ENCODE data around the gene AREL1.

AREL1 gene

GRCh38 chr14:74638966-74639365, 73.9 kb downstream of the AREL1 start:
- H3K27ac ChIP-seq (ENCODE audit: low read depth, low read length): no peak overlapping the region
- TF ChIP-seq EZH2phosphoT487 (IDR thresholded peaks at IDR 0.05; ENCODE audit: borderline replicate concordance, low read length): no peak
- TF ChIP-seq, protein P1, sequence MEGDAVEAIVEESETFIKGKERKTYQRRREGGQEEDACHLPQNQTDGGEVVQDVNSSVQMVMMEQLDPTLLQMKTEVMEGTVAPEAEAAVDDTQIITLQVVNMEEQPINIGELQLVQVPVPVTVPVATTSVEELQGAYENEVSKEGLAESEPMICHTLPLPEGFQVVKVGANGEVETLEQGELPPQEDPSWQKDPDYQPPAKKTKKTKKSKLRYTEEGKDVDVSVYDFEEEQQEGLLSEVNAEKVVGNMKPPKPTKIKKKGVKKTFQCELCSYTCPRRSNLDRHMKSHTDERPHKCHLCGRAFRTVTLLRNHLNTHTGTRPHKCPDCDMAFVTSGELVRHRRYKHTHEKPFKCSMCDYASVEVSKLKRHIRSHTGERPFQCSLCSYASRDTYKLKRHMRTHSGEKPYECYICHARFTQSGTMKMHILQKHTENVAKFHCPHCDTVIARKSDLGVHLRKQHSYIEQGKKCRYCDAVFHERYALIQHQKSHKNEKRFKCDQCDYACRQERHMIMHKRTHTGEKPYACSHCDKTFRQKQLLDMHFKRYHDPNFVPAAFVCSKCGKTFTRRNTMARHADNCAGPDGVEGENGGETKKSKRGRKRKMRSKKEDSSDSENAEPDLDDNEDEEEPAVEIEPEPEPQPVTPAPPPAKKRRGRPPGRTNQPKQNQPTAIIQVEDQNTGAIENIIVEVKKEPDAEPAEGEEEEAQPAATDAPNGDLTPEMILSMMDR (IDR thresholded peaks at IDR 0.05; ENCODE audit: low read depth, low read length, poor library complexity, severe bottlenecking): no peak
- no peaks in the 10 kb centered on the region for H4K20me1 ChIP-seq (ENCODE audit: control insufficient read depth, insufficient read depth, low read depth, low read length)
- H3K79me2 ChIP-seq (ENCODE audit: control insufficient read depth, low read length): no peaks in the 10 kb centered on the region
- no peaks in the 10 kb centered on the region for H3K36me3 ChIP-seq (ENCODE audit: control insufficient read depth, low read length)
- no peak overlapping the region for H3K4me2 ChIP-seq (ENCODE audit: low read length)
- H3K4me1 ChIP-seq (ENCODE audit: control insufficient read depth, low read length): no peaks in the 10 kb centered on the region
- no peaks in the 10 kb centered on the region for H3K9me2 ChIP-seq (replicated peaks; ENCODE audit: control insufficient read depth, low read length)
- H3K27me3 ChIP-seq (ENCODE audit: control insufficient read depth, low read length): peaks cover 16% of the 10 kb centered on the region
- no peaks in the 10 kb centered on the region for H3F3A ChIP-seq (ENCODE audit: control insufficient read depth, insufficient read depth)
- H3K9me3 ChIP-seq (ENCODE audit: control insufficient read depth, insufficient read depth, low read length): no peaks in the 10 kb centered on the region
- no peak overlapping the region for H3K4me3 ChIP-seq (ENCODE audit: low read length)

- TF ChIP-seq, protein P1 (IDR thresholded peaks at IDR 0.05; ENCODE audit: low read depth, low read length, poor library complexity, severe bottlenecking): no peak
- TF ChIP-seq EZH2phosphoT487 (IDR thresholded peaks at IDR 0.05; ENCODE audit: borderline replicate concordance, low read length): no peak
- Histone ChIP-seq H3K9me2 (replicated peaks; ENCODE audit: control insufficient read depth, low read length) (no peaks in the 10 kb centered on the region), H3K27me3 (ENCODE audit: control insufficient read depth, low read length) (peaks cover 16% of the 10 kb centered on the region), H3K79me2 (ENCODE audit: control insufficient read depth, low read length) (no peaks in the 10 kb centered on the region), H3K4me2 (ENCODE audit: low read length) (no peak overlapping the region), H3K4me3 (ENCODE audit: low read length) (no peak overlapping the region), H4K20me1 (ENCODE audit: control insufficient read depth, insufficient read depth, low read depth, low read length) (no peaks in the 10 kb centered on the region), H3K36me3 (ENCODE audit: control insufficient read depth, low read length) (no peaks in the 10 kb centered on the region), H3K27ac (ENCODE audit: low read depth, low read length) (no peak overlapping the region), H3F3A (ENCODE audit: control insufficient read depth, insufficient read depth) (no peaks in the 10 kb centered on the region), H3K4me1 (ENCODE audit: control insufficient read depth, low read length) (no peaks in the 10 kb centered on the region), H3K9me3 (ENCODE audit: control insufficient read depth, insufficient read depth, low read length) (no peaks in the 10 kb centered on the region)
Measured at GRCh38 chr14:74638066-74638465, 74.8 kb downstream of the AREL1 start.

DNA sequence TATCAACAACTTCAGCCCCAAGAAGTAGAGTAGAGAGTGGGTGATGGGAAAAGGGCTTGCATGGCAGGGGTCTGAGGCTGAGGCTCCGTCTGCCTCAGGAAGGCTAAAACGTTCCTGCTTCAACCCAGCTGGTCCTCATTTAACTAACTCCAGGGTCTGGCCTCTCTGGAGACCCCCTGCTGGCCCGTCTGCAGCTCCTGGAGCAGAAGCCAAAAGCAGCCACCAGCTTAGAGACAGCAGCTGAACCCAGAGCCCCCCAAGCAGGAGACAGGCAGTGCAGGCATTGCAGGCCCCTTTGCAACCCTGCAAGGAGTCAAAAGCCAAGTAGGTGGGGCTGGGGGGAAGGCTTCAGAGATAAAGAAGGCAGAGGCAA, 75.7 kb downstream of the AREL1 start:
- no peaks in the 10 kb centered on the region for H3K9me2 ChIP-seq (replicated peaks; ENCODE audit: control insufficient read depth, low read length)
- no peak overlapping the region for H3K4me2 ChIP-seq (ENCODE audit: low read length)
- H3K4me3 ChIP-seq (ENCODE audit: low read length): no peak overlapping the region
- no peaks in the 10 kb centered on the region for H3K4me1 ChIP-seq (ENCODE audit: control insufficient read depth, low read length)
- TF ChIP-seq, protein P1 (IDR thresholded peaks at IDR 0.05; ENCODE audit: low read depth, low read length, poor library complexity, severe bottlenecking): no peak
- TF ChIP-seq EZH2phosphoT487 (IDR thresholded peaks at IDR 0.05; ENCODE audit: borderline replicate concordance, low read length): no peak
- no peaks in the 10 kb centered on the region for H4K20me1 ChIP-seq (ENCODE audit: control insufficient read depth, insufficient read depth, low read depth, low read length)
- H3K79me2 ChIP-seq (ENCODE audit: control insufficient read depth, low read length): no peaks in the 10 kb centered on the region
- no peaks in the 10 kb centered on the region for H3F3A ChIP-seq (ENCODE audit: control insufficient read depth, insufficient read depth)
- H3K9me3 ChIP-seq (ENCODE audit: control insufficient read depth, insufficient read depth, low read length): no peaks in the 10 kb centered on the region
- H3K36me3 ChIP-seq (ENCODE audit: control insufficient read depth, low read length): no peaks in the 10 kb centered on the region
- no peak overlapping the region for H3K27ac ChIP-seq (ENCODE audit: low read depth, low read length)
- peaks cover 16% of the 10 kb centered on the region for H3K27me3 ChIP-seq (ENCODE audit: control insufficient read depth, low read length)
